Esophagus muscularis mucosa (tissue), 3 donors: ENCODE results near the gene GLRA2.

Source experiments
- CTCF ChIP-seq, 3 experiments: fragments of 200-600 bp in 2 of 3; fragments of 450-650 bp in 1 of 3; sonication (generic) in 2 of 3; IDR thresholded peaks; one replicate each; pipeline ENCODE4 v1.5.1; 2017 to 2019; ENCODE audit warnings: antibody characterized with exemption in 3 of 3, mild to moderate bottlenecking in 2 of 3, moderate library complexity in 1 of 3
- POLR2A ChIP-seq: fragments of 450-650 bp; IDR thresholded peaks from one replicate; pipeline ENCODE4 v1.6.1; 2017; ENCODE audit warnings: antibody characterized with exemption, moderate library complexity, mild to moderate bottlenecking, low read depth
- POLR2AphosphoS5 ChIP-seq, 2 donors: sonication (generic); formaldehyde crosslinking; IDR thresholded peaks; one replicate each; pipeline ENCODE4 v1.6.1; 2017; ENCODE audit warnings: antibody characterized with exemption in 2 of 2

GRCh38 chrX:14501327-14501726 lies 28.0 kb upstream of the GLRA2 start:
- TF ChIP-seq CTCF (IDR thresholded peaks at IDR 0.05): no peak
- no peak for TF ChIP-seq POLR2AphosphoS5 (IDR thresholded peaks at IDR 0.05)
- no peak for TF ChIP-seq POLR2A
